Activated CD8-positive, alpha-beta T cell treated with anti-CD3 and anti-CD28 coated beads for 36 hours (primary cell): Measurements from ENCODE around the gene CELF2. TPM values are rescaled to one million over a fixed set of nuclear protein-coding genes. Genes with fewer than 3 reads are reported as not detected.

Source experiments
- ATAC-seq: fragments of 200-7000 bp; cut with Tn5 transposase; one replicate; pipeline ENCODE4 v1.10.0; 2021; ENCODE audit warnings: mild to moderate bottlenecking, moderate library complexity
- CTCF ChIA-PET: fragments of 350-600 bp; sonication (Branson Sonifier 250); formaldehyde crosslinking; loops from one replicate; lab custom pipeline; 2021; ENCODE audit warnings: antibody characterized with exemption; lab: Charles Lee
- POLR2A ChIA-PET: fragments of 350-600 bp; sonication (Branson Sonifier 250); formaldehyde crosslinking; loops from one replicate; lab custom pipeline; 2021; ENCODE audit warnings: antibody characterized with exemption; lab: Charles Lee
- DNase-seq: peaks from one replicate; pipeline ENCODE4 v3.0.0-alpha.2; 2020
- H3K27ac Mint-ChIP-seq: one replicate; pipeline ENCODE4 v1.8.0; 2021; ENCODE audit warnings: mild to moderate bottlenecking, mixed read lengths
- H3K27me3 Mint-ChIP-seq: one replicate; pipeline ENCODE4 v1.8.0; 2021; ENCODE audit warnings: mixed read lengths
- H3K36me3 Mint-ChIP-seq: one replicate; pipeline ENCODE4 v1.8.0; 2021; ENCODE audit warnings: low read depth, mixed read lengths
- H3K4me1 Mint-ChIP-seq: one replicate; pipeline ENCODE4 v1.8.0; 2021; ENCODE audit warnings: low read depth, mixed read lengths
- H3K4me3 Mint-ChIP-seq: one replicate; pipeline ENCODE4 v1.8.0; 2021; ENCODE audit warnings: mild to moderate bottlenecking, moderate library complexity, mixed read lengths
- H3K9me3 Mint-ChIP-seq: one replicate; pipeline ENCODE4 v1.8.0; 2021; ENCODE audit warnings: mixed read lengths
- CTCF ChIP-seq: fragments of 200-600 bp; IDR thresholded peaks from one replicate; pipeline ENCODE4 v1.8.0; 2022; ENCODE audit warnings: antibody characterized with exemption, mild to moderate bottlenecking
- intact Hi-C: fragments of 100-400 bp; cut with micrococcal nuclease; formaldehyde crosslinking; loops from one replicate; pipeline ENCODE4 v1.10.0; 2022
- total RNA-seq, 2 experiments: library from RNA; stranded (reverse); gene quantifications; one replicate each; pipeline ENCODE4 v1.2.3, GENCODE V29; 2021

Gene CELF2
- total RNA-seq, 2 experiments from 2014 or later = 132 to 133 TPM

- POLR2A ChIA-PET = interaction anchor here (1.1 kb wide), 1 partner anchor 47 kb away, joined by 3 read pairs; no protein-coding TSS in a partner anchor
- H3K36me3 Mint-ChIP-seq = peaks cover 55% of the 10 kb centered on the region
- no peak for TF ChIP-seq CTCF
- no peaks in the 10 kb centered on the region for H3K9me3 Mint-ChIP-seq
- no peaks in the 10 kb centered on the region for H3K27me3 Mint-ChIP-seq
- CTCF ChIA-PET = interaction anchor here (0.8 kb wide), 1 partner anchor 11 kb away, joined by 3 read pairs; no protein-coding TSS in a partner anchor
- ATAC-seq (no peak), DNase-seq (no peak)
- H3K4me3 Mint-ChIP-seq = no peak overlapping the region
- H3K4me1 Mint-ChIP-seq = peaks cover 17% of the 10 kb centered on the region
- H3K27ac Mint-ChIP-seq = peak overlapping the region; percentile 83
- intact Hi-C loops = no loop called here
These were observed 270.6 kb downstream of the CELF2 start for GRCh38 chr10:11288302-11288701.

- H3K27ac Mint-ChIP-seq = peak overlapping the region; percentile 38
- intact Hi-C loops = no loop called here
- CTCF ChIA-PET = no interaction called here
These were observed 272.7 kb downstream of the CELF2 start for GRCh38 chr10:11290156-11290890.

DNA sequence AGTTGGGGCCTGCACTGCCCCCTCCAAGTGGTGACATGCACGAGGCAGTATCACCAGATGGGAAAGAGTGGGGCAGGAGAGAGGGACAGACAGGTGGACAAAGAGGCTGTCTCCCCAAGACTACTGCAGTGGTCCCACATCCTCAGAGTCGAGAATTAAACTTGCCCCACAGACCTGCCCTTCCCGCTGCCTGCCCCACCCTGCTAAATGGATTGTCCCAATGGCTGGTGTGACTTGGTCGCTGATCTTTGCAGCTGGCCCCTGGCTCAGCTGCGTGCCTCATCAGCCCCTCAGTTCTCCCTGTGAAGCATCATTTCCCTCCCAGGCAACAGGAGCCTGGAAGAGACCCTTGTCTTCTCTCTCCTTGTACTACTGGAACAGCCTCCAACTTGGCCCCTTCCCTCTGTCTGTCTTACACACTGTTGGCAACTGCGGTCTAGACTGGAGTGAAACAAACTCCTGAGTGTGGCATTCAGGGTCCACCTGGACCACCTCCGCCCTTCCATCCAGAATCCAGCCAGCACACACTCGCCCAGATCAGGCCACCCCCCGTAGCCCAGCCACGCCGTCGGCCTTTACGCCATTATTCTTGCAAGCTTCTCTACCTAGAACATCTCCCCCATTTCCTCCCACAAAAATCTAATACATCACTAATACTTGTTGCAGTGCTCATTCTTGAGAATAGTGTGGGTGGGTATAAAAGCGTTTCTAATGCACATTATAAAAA, 275.1 kb downstream of the CELF2 start:
- TF ChIP-seq CTCF = no peak
- DNase-seq (no peak), ATAC-seq (no peak)
- no peaks in the 10 kb centered on the region for H3K27me3 Mint-ChIP-seq
- ChIA-PET POLR2A (interaction anchor here (1.3 to 1.5 kb wide), 2 partner anchors 10 to 17 kb away, joined by 3 read pairs; no protein-coding TSS in a partner anchor), CTCF (no interaction called here)
- peak overlapping the region; percentile 75 for H3K27ac Mint-ChIP-seq
- H3K4me3 Mint-ChIP-seq = no peak overlapping the region
- no peaks in the 10 kb centered on the region for H3K9me3 Mint-ChIP-seq
- H3K36me3 Mint-ChIP-seq = peaks cover 87% of the 10 kb centered on the region
- intact Hi-C loops = no loop called here
- peaks cover 52% of the 10 kb centered on the region for H3K4me1 Mint-ChIP-seq

More at GRCh38 chr10:11290156-11290890, 272.7 kb downstream of the CELF2 start:
- ATAC-seq (no peak), DNase-seq (no peak)
- POLR2A ChIA-PET = no interaction called here
- Mint-ChIP-seq H3K4me1 (peaks cover 37% of the 10 kb centered on the region), H3K27me3 (no peaks in the 10 kb centered on the region), H3K9me3 (no peaks in the 10 kb centered on the region), H3K36me3 (peaks cover 72% of the 10 kb centered on the region), H3K4me3 (no peak overlapping the region)
- TF ChIP-seq CTCF = no peak

DNA sequence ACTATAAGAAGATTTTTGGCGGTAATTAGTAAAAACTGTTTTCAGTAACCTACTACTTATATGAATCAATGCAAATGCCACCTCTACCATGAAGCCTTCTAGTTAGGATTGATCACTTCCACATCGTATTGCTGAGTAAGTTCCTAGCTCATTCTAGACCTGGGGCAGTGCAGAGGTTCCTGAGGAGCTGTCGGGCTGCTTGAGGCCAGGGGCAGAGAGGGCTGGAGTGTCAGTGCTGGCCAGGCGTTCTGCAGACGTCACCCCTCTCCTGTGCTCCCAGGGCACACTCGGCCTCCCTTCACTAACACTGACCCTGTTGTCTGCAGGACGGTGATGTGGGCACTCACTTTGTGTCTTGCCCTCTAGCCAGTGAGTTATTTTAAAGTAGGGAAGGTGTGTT, 275.7 kb downstream of the CELF2 start:
- intact Hi-C loops = no loop called here

More for the DNA sequence above, 275.7 kb downstream of the CELF2 start:
- ChIA-PET POLR2A (interaction anchor here (1.5 to 1.7 kb wide), 2 partner anchors 8 to 11 kb away, joined by 3 to 4 read pairs; no protein-coding TSS in a partner anchor), CTCF (no interaction called here)
- ATAC-seq = no peak
- H3K27me3 Mint-ChIP-seq = no peaks in the 10 kb centered on the region
- peaks cover 52% of the 10 kb centered on the region for H3K4me1 Mint-ChIP-seq
- H3K27ac Mint-ChIP-seq = peak overlapping the region; percentile 34
- DNase-seq = no peak
- no peaks in the 10 kb centered on the region for H3K9me3 Mint-ChIP-seq
- H3K4me3 Mint-ChIP-seq = no peak overlapping the region
- TF ChIP-seq CTCF = no peak
- H3K36me3 Mint-ChIP-seq = peaks cover 88% of the 10 kb centered on the region
